HAP-1 (cell line): ENCODE measurements around the gene AKNAD1.

Experiments used
- DNase-seq, 2 experiments: peaks; one replicate each; pipeline ENCODE4 v3.0.0-alpha.2; 2016 to 2020; ENCODE audit warnings: low spot score in 2 of 2
- H3K27me3 ChIP-seq: fragments of 250-450 bp; sonication (Bioruptor Pico); 2 replicates; pipeline ENCODE4 v1.5.1; 2020; ENCODE audit warnings: low read depth, mild to moderate bottlenecking, moderate library complexity
- H3K36me3 ChIP-seq: fragments of 250-450 bp; sonication (Bioruptor Pico); replicated peaks from 2 replicates; pipeline ENCODE4 v1.5.1; 2020; ENCODE audit warnings: mild to moderate bottlenecking
- H3K4me1 ChIP-seq: fragments of 250-450 bp; sonication (Bioruptor Pico); 2 replicates; pipeline ENCODE4 v1.5.1; 2020; ENCODE audit warnings: mild to moderate bottlenecking
- H3K4me3 ChIP-seq: fragments of 250-450 bp; sonication (Bioruptor Pico); 2 replicates; pipeline ENCODE4 v1.5.1; 2020; ENCODE audit warnings: mild to moderate bottlenecking, moderate library complexity
- H3K9me3 ChIP-seq: fragments of 250-450 bp; sonication (Bioruptor Pico); 2 replicates; pipeline ENCODE4 v1.5.1; 2020; ENCODE audit warnings: mild to moderate bottlenecking, moderate library complexity
- in situ Hi-C: fragments of 300-500 bp; cut with MboI; formaldehyde crosslinking; loops from 3 replicates; pipeline ENCODE4 v1.14.3; 2020; ENCODE audit warnings: low sequenced_read_pairs, inconsistent platforms, mixed read lengths

The AKNAD1 gene

DNA sequence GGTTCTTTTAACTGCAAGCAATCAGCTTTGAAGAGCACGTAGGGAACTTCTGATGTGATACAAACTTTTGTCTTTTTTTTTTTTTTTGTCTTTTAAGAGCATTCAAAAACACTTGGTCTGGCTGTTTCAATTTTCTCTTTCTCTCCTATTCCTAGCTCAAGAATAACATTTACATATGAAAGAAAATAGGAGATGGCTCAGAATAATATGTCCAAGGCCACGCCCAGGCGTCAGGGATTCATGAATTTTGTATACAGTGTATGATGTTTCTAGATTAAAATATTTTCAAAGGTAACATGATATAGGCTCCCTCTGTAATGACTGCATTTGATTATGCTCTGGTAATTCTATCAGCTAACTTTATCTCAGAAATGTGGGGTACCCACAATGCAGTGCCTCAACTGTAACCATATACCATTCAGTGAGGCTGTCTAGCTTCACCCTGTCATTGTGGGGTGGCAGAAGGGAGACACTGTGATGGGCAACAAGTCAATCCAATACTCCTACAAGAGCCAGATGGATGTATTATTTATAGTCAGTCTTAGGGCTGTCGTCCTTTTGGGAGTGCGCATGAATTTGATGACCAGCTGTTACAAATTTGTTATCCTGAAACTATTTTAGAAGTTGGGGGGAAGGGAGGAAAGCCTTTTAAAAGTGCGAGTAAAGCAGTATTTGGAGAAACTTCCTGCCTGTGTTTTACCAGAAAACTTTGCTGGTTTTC, 1.5 kb upstream of the AKNAD1 start:
- DNase-seq, result peak; percentile 73 to 83

GRCh38 chr1:108854221-108855019, 2.5 kb downstream of the AKNAD1 start:
- Histone ChIP-seq H3K36me3 (no peaks in the 10 kb centered on the region), H3K4me3 (no peak overlapping the region), H3K27me3 (no peaks in the 10 kb centered on the region), H3K9me3 (no peaks in the 10 kb centered on the region), H3K4me1 (peaks cover 21% of the 10 kb centered on the region)
- DNase-seq, result no peak
- in situ Hi-C loops, result no loop called here

More for the DNA sequence above, 1.5 kb upstream of the AKNAD1 start:
- Histone ChIP-seq H3K36me3 (no peaks in the 10 kb centered on the region), H3K4me1 (peaks cover 35% of the 10 kb centered on the region), H3K9me3 (no peaks in the 10 kb centered on the region), H3K27me3 (no peaks in the 10 kb centered on the region), H3K4me3 (peak overlapping the region; percentile 3)
- in situ Hi-C loops, result no loop called here

GRCh38 chr1:108852221-108852975, 4.5 kb downstream of the AKNAD1 start:
- in situ Hi-C loops, result no loop called here
- no peak overlapping the region for H3K4me3 ChIP-seq
- H3K4me1 ChIP-seq, result peaks cover 8% of the 10 kb centered on the region
- no peaks in the 10 kb centered on the region for H3K27me3 ChIP-seq
- no peaks in the 10 kb centered on the region for H3K36me3 ChIP-seq
- no peaks in the 10 kb centered on the region for H3K9me3 ChIP-seq
- no peak for DNase-seq

DNA sequence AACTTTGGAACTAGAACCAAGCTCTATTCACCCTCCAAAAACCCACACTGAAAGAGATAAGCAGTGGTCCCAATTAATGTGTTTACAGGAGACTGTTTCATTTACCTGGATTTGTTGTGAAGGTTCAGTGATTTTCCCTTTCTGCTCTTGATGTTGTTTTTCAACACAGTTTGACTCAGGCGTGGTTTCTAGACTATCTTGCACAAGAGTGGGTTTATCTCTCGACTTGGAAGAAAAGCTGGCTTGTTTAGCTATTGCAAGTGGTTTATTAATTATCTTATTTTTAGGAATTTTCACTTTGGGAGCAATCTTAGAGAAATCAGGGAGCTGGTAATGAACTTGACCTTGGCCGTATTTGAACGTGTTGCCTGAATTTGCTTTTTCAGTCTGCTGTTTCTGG, 5.3 kb downstream of the AKNAD1 start:
- peaks cover under 1% of the 10 kb centered on the region; the same call in 1 of the 2 replicates for H3K4me1 ChIP-seq
- no peak for DNase-seq
- in situ Hi-C loops, result no loop called here
- no peaks in the 10 kb centered on the region for H3K36me3 ChIP-seq
- H3K4me3 ChIP-seq, result no peak overlapping the region
- no peaks in the 10 kb centered on the region for H3K27me3 ChIP-seq
- H3K9me3 ChIP-seq, result no peaks in the 10 kb centered on the region

DNA sequence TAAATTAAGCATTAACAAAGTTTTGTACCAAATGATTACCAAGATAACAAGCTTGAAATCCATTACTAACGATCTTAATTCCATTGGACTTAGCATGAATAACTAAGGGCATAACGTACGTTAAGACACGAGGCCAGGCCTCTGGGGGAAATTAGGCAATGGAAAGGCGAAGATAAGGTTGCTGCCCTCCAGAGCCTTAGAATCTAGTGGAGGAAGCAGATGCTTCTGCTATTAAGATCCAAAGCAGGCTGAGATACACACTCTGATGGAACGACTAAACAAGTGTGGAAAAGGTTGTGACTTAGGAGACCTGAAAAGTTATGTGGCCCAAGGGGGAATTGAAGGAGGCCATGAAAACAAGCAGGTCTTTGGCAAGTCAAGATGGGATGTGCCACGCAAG, 6.0 kb downstream of the AKNAD1 start:
- no peaks in the 10 kb centered on the region for H3K27me3 ChIP-seq
- DNase-seq, result no peak
- in situ Hi-C loops, result no loop called here
- no peak overlapping the region for H3K4me3 ChIP-seq
- H3K36me3 ChIP-seq, result no peaks in the 10 kb centered on the region
- H3K9me3 ChIP-seq, result no peaks in the 10 kb centered on the region
- H3K4me1 ChIP-seq, result no peaks in the 10 kb centered on the region

DNA sequence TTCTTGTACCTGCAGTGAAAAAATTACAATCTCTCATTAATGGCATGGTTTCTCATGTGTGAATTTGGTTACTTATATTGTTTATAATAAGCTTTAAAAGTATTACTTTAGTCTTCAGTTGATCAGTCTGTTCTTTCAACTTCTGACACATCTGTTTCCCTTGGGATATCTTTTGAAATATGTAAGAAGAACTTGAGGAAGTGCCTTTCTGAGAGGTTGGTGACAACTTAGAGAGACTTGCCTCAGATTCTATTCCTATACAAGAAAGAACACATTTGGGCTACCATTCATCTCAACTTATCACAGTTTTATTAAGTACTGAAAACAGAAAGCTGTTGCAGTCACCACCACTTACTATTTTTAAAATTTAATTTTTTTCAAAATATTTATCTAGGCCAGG, 8.1 kb downstream of the AKNAD1 start:
- Histone ChIP-seq H3K9me3 (no peaks in the 10 kb centered on the region), H3K4me3 (no peak overlapping the region), H3K4me1 (no peaks in the 10 kb centered on the region), H3K36me3 (no peaks in the 10 kb centered on the region), H3K27me3 (no peaks in the 10 kb centered on the region)
- no peak for DNase-seq
- in situ Hi-C loops, result no loop called here

GRCh38 chr1:108847494-108847893, 9.4 kb downstream of the AKNAD1 start:
- no peaks in the 10 kb centered on the region for H3K27me3 ChIP-seq
- in situ Hi-C loops, result no loop called here
- no peak for DNase-seq

GRCh38 chr1:108845991-108846390, 10.9 kb downstream of the AKNAD1 start:
- Histone ChIP-seq H3K9me3 (no peaks in the 10 kb centered on the region), H3K4me3 (no peak overlapping the region), H3K27me3 (no peaks in the 10 kb centered on the region), H3K4me1 (no peaks in the 10 kb centered on the region), H3K36me3 (no peaks in the 10 kb centered on the region)
- in situ Hi-C loops, result no loop called here
- no peak for DNase-seq

More at GRCh38 chr1:108847494-108847893, 9.4 kb downstream of the AKNAD1 start:
- no peaks in the 10 kb centered on the region for H3K9me3 ChIP-seq
- H3K4me3 ChIP-seq, result no peak overlapping the region
- no peaks in the 10 kb centered on the region for H3K36me3 ChIP-seq
- no peaks in the 10 kb centered on the region for H3K4me1 ChIP-seq

GRCh38 chr1:108845446-108845845, 11.4 kb downstream of the AKNAD1 start:
- H3K36me3 ChIP-seq, result no peaks in the 10 kb centered on the region
- in situ Hi-C loops, result no loop called here
- DNase-seq, result no peak

GRCh38 chr1:108843390-108844137, 13.3 kb downstream of the AKNAD1 start:
- in situ Hi-C loops, result no loop called here
- H3K36me3 ChIP-seq, result no peaks in the 10 kb centered on the region
- no peak for DNase-seq

More at GRCh38 chr1:108845446-108845845, 11.4 kb downstream of the AKNAD1 start:
- no peaks in the 10 kb centered on the region for H3K9me3 ChIP-seq
- H3K27me3 ChIP-seq, result no peaks in the 10 kb centered on the region
- no peak overlapping the region for H3K4me3 ChIP-seq
- H3K4me1 ChIP-seq, result no peaks in the 10 kb centered on the region

DNA sequence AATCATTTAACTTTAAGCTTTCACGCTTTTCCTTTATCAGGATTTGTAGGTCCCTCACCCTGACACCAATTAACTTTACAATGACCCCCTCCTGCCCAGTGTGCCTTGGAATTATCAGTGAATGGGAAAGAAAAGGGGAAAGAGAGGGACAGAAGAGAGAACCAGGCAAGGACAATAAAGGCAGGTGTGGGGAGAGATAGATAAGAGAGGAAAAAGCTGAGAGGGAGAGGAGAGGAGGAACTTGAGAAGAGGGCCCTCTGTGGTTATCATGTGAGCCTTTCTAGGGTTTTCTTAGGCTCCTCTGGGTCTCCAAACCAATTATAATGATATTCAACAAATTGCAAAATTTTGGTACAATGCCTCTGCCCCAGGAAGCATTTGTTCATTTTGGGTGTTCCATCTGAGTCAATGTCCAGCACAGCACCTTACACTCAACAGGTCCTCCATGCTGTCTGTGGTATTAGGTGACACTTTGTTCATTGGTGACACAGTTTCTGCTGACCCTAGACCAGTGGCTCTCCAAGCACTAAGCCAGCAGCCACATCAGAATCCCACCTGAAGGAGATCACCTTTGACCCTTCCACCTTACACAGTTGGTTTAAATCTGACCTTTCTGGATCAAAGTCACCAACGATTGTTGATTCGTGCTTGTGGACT, 14.2 kb downstream of the AKNAD1 start:
- Histone ChIP-seq H3K4me3 (no peak overlapping the region), H3K27me3 (no peaks in the 10 kb centered on the region), H3K36me3 (no peaks in the 10 kb centered on the region), H3K9me3 (no peaks in the 10 kb centered on the region), H3K4me1 (no peaks in the 10 kb centered on the region)
- DNase-seq, result no peak
- in situ Hi-C loops, result no loop called here

More at GRCh38 chr1:108843390-108844137, 13.3 kb downstream of the AKNAD1 start:
- Histone ChIP-seq H3K9me3 (no peaks in the 10 kb centered on the region), H3K4me1 (no peaks in the 10 kb centered on the region), H3K27me3 (no peaks in the 10 kb centered on the region), H3K4me3 (no peak overlapping the region)

GRCh38 chr1:108841703-108842102, 15.2 kb downstream of the AKNAD1 start:
- Histone ChIP-seq H3K36me3 (no peaks in the 10 kb centered on the region), H3K9me3 (no peaks in the 10 kb centered on the region), H3K27me3 (no peaks in the 10 kb centered on the region), H3K4me3 (no peak overlapping the region), H3K4me1 (no peaks in the 10 kb centered on the region)
- in situ Hi-C loops, result no loop called here
- DNase-seq, result no peak

- in situ Hi-C loops, result loop anchor here (5.0 kb wide), 1 partner anchor 59 kb away; no protein-coding TSS in a partner anchor
- DNase-seq, result no peak
- H3K4me1 ChIP-seq, result peaks cover 14% of the 10 kb centered on the region
- H3K27me3 ChIP-seq, result no peaks in the 10 kb centered on the region
- no peak overlapping the region for H3K4me3 ChIP-seq
- H3K36me3 ChIP-seq, result no peaks in the 10 kb centered on the region
- no peaks in the 10 kb centered on the region for H3K9me3 ChIP-seq
Observed at GRCh38 chr1:108832929-108833328, 24.0 kb downstream of the AKNAD1 start.
